G401 (cell line): ENCODE results near the gene GPR141. TPM values are rescaled to one million over a fixed set of nuclear protein-coding genes. Genes with fewer than 3 reads are reported as not detected.

ENCODE experiments used
- DNase-seq: peaks from one replicate; pipeline ENCODE4 v3.0.0-alpha.2; 2015; ENCODE audit warnings: low spot score
- in situ Hi-C: cut with HindIII; loops from 2 replicates; pipeline ENCODE4 v1.10.0; 2016; ENCODE audit warnings: low sequenced_read_pairs, mixed read lengths
- total RNA-seq: library from RNA; depleted of rRNA; stranded (reverse); fragments of >200 nt; shearing (Covaris generic); gene quantifications from 2 replicates; pipeline ENCODE4 v1.2.3, GENCODE V29; 2014; rRNA removed

Gene GPR141, protein sequence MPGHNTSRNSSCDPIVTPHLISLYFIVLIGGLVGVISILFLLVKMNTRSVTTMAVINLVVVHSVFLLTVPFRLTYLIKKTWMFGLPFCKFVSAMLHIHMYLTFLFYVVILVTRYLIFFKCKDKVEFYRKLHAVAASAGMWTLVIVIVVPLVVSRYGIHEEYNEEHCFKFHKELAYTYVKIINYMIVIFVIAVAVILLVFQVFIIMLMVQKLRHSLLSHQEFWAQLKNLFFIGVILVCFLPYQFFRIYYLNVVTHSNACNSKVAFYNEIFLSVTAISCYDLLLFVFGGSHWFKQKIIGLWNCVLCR
- not detected in 2 replicates for total RNA-seq

DNA sequence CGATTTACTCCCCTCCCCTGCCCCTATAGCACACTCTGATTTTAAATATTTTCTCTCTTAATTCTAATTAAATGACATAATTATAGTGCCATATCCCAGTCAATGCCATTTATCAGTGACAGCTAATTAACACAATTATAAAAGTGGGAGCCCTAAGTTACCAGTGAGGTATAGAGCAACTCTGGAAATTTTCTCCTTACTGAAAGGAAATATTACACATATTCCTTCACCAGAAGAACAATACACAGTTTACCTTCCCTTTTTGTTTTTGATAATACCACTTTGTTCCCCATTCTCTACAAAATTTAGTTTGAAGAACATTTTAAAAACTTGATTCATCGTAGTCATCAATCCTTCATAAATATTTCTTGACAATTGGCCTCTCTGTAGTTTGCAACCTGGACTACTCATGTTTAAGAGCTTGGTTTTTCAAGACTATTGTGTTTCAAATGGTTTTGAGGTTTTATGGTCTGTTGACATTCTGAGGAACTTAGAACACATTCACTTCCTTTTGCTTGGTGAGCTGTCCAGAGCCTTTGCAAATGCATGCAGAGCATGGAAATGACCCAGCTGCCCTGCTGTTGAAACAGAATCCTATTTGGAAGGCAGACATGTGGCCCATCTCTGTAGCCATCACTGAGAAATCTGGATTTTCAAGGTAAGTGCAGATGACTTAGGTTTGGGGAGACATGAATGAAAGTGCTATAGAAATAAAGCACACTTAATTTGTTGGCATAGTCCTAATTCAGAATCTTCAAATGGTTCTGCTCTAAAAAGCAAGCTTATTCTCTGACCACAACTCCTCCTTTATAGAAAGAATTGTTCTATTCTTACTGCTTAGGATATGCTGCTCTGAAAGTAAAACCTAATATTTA, at the start of gene GPR141:
Gene GPR141 (plus strand): TSS at position 521 of the 875 bp plus-strand sequence. CDS start 56,628 bp downstream, outside the sequence.
- in situ Hi-C loops = no loop called here
- no peak for DNase-seq

DNA sequence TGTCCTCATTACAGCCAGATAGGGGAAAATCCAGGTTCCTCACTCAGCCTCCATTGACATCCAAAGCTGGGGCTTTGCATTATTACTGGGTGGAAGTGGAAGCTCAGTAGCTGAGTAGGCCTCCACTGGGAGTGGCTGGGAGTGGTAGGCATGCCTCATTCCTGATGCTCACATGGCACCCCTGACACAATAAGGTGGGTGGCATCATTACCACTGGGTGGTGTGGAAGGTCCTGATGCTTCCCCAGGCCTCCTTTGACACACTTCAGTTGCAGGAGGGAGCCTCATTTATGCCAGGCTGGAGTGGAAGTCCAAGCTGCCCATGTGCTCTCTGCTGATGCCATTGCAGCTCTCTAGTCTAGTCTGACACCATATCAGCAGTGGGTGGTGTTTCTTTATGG, 48.2 kb upstream of the GPR141 start:
- DNase-seq = no peak
- in situ Hi-C loops = no loop called here

DNA sequence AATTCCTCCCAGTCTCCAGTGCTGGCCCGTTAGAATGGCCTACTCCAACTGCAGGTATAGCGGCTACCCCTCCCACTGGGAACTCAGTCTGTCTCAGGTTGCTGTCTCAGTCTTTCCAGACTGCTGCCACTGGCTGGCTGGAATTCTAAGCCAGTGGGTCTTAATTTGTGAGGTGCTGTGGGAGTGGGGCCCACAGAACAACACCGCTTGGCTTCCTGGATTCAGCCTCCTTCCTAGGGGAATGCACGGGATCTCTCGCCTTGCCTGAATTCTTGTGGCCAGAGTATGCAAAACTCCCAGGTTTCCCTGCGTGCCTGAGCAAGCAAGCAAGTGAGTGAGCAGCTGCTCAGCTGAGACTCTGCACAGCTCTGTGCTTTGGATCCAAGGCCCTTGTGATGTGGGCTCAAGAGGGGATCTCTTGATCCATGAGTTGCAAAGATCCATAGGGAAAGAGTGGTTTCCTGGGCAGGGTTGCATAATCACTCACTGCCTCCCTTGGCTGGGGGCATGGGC, 41.5 kb upstream of the GPR141 start:
- no peak for DNase-seq
- in situ Hi-C loops = no loop called here

DNA sequence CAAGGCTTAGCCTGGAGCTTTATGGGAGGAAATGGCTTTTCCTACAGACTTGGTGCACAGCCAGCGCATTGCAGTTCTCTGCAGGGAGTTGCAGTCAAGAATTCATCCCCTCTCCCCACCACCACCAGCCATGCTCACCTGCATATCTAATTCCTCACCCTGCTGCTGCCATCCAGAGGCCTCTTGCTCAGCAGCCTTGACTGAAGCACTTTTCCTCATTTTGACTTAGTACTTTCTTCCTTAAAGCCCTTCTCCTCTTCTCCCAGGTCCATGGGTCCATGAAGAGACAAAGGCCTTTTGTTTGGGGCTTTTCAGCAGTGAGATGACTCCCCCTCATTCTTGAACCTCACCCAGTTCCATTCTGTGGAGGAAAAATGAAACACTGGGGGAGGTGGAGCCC, 39.7 kb upstream of the GPR141 start:
- no peak for DNase-seq
- in situ Hi-C loops = no loop called here

DNA sequence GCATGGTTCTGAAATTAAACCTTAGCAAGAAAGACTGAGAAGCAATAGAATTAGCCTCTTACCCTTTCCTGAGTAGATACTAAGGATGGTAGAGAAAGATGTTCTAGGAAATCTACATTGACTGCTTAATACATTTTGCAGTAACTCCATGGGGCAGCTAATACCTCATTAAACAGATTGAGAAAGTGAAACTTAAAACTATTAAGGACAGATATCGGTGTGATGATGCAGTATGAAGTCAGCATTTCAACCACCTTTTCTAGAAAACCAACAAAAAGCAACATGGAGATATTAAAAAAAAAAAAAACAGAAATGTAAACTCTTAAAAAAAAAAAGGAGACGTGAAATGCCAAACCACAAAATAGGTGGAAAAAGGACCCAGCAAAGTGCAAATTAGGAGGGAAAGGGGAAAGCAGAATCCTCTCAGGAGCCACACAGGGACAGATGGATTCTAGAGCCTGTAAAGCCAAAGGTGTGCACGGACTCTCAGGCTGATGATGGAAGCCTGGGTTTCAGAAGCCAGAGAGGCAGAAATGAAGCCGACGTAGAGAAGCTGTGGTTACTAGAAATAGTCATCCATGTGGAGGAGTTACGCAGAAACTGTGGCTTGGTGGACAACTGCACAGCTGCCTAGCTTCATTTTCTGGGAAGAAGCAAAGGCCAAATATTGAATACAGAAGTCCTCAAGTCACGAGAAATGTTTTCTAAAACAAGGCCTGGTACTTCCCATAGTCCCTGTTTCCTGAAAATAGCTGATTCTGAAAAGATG, 38.1 kb upstream of the GPR141 start:
- in situ Hi-C loops = no loop called here
- no peak for DNase-seq

DNA sequence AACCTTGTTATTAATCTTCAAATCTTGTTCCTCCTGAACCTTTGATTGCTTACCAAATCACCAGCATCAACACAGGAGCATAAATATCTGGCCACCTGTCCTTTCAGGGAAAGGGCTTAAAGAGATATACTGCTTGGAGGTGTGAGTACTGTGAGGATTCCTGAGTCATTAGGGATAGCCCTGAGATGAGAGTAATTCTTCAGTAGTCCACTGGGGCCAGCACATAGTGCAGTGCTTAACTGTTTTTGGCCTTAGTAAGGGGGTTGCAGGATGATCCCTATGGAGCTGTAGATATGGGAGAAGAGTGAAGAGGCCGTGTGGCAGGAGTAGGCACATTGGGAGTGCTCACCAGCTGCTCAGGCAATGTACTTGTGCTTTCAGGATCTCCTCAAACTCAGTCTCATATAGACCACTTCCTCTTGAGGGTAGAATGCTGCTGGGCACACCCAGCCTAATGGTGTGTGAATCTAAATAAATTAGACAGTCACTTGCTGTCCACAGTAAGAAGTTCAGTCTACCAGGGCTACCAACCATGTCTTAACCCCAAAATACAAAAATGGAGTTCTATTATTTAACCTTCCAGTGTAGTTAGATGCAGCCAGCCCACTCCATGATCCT, 26.5 kb upstream of the GPR141 start:
- no peak for DNase-seq
- in situ Hi-C loops = no loop called here

DNA sequence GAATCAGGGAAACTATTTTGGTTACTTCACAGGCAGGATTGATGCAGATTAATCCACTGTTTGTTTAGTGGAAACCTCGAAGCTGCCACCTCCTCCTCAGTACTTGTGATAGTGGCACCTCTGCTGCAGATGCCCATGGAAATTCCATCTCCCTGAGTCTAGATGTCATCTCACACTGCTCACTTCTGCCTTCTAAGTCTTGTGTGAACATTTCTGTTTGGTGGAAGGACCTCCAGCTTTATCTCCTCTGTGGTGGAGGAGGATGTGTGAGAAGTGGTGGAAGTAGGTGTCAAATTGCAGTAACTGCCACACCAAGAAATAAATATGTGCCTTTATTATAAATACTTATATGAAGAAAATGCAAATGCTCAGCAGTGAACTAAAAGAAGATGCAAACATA, 25.8 kb upstream of the GPR141 start:
- DNase-seq = no peak
- in situ Hi-C loops = no loop called here

DNA sequence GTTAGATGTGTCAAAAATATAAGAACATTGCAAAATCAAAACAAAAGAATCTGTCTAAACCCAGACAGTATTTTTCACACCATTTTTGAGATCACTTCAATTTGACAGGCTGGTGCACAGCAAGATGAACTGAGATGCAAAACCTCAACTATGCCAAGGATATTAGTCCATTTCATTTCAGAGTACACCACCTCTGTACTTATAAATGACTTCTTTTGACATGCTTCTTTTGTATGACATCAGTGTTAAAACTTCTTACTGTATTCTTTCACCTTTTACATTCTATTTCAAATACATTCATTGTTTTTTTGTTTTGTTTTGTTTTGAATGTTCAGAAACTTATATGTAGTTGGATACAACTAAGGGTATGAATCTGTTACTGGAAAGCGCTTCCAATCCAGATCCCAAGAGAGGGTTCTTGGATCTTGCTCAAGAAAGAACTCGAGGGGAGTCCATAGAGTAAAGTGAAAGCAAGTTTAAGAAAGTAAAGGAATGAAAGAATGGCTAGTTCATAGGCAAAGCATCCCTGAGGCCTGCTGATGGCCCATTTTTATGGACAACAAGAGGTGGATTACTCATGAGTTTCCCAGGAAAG, 23.5 kb upstream of the GPR141 start:
- DNase-seq = no peak
- in situ Hi-C loops = no loop called here

DNA sequence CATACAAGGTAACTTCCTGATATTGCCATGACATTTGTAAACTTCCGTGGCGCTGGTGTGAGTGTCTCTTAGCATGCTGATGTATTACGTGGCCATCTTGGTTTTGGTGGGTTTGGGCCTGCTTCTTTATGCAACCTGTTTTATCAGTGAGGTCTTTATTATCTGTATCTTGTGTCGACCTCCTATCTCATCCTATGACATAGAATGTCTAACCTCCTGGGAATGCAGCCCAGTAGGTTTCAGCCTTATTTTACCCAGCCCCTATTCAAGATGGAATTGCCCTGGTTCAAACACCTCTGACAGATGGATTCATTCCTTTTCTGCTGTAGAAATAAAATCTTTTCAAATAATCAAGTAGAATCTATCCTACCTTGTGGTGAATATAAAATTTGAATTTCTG, 23.0 kb upstream of the GPR141 start:
- in situ Hi-C loops = no loop called here
- DNase-seq = no peak

DNA sequence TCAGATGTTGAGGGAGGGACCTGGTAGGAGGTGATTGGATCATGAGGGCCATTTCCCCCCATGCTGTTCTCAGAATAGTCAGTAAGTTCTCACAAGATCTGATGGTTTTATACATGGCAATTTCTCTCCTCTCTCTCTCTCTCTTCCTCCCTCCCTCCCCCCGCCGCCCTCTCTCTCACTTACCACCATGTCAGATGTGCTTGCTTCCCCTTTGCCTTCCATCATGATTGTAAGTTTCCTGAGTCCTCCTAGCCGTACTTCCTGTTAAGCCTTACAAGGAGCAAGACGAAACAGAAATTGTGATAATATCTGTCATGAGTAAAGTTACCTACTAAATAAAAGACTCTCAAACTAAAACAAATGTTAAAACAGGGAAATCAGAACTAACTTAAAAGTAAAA, 19.9 kb upstream of the GPR141 start:
- in situ Hi-C loops = no loop called here
- DNase-seq = no peak

DNA sequence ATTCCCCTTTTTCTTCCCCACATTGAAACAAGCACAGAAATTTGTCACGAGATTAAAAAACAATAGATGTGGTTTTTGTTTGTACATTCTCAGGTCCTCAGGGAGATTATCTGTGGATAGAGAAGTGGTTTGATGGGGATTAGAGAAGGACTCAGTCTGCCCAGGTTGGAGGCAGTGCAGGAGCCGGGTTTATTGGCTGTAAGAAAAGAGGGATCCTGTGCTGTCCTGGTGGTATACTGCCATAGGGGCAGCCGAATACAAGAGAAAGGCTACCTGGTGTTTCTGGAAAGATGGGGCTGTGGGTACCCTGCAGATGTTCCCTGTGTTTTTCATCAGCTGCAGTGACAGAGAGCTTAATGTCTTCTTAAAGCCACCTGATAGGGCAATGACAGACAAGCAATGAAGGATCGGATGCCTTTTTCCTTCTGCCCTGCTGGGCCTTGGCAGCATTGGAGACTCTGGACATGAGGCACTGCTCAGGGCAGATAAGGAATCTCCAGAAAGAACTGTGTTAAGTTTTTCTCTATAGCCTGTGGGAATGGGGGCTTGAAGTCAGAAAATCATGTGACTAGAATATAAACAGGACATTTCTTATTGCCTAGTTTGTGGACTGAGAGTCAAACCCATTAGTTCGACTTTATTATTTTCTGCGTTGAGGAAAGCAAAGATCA, 18.1 kb upstream of the GPR141 start:
- no peak for DNase-seq
- in situ Hi-C loops = no loop called here

DNA sequence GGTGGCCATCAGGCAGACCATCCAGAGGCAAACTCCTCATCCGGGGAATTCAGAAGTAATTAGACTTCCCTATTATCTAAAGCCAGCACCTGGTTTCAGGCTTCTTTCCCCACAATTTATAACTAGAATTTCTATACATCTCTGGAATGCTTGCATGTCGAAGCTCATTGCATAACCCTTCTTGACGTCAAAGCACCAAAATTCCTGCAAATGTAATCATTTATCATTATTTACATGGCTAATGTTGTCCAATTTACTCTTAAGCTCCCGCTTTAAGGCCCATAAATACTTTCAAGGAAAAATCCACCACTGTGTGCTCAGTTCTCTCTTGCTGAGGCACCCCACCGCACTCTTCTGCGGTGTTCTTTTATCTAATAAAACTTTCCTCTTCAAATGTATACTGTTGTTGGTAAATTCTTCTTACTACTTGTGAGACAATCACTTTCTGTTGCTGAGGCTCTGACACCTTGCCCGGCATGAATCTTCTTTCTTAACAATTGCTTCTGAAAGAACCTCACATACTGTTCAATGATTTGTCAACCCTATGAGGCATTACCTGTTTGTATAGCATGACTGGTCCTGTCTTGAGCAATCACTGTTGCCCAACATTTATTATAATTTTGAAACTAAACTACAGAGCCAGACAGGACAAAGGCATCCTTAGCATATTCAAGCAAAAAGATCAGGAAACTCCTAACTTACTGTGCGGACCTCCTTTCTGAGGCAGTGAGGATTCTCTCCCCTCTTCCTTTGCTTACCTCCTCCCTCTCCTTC, 17.4 kb upstream of the GPR141 start:
- DNase-seq = no peak
- in situ Hi-C loops = no loop called here

DNA sequence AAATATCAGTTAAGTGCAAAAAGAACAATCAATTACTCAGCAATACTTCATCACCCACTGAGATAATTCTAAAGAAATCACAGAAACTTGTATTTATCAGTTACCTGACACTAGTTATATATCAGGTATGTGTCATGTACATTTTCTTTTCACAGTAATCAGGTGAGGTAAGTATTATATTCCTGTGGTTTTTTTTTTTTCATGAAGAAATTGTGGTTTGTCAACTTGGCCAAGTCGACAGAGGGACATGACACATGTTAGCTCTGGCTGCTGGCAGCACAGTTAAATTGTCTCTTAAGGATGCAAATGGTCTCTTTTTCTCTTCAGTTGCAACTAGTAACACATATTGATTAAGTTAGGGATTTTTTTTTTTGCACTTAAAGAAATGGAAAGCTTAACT, 13.7 kb upstream of the GPR141 start:
- in situ Hi-C loops = no loop called here
- DNase-seq = no peak

DNA sequence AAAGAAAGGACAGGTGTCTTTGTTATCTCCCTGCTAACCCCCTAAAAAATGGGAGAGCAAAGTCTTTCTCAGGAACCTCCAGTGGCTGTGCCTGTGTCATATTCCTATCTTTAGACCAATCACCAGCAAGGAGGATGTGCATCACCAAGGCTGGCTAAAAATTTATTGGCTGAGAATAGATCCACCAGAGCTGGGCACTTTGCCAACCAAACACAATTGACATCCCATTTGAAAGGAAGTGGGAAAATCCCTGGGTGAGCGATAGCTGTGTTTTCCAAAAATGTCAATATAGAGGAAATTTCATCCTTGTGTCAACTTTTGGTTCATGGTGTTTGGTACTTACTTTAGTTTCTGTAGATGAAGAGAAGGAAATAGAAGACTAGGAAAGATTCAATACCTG, 13.1 kb upstream of the GPR141 start:
- in situ Hi-C loops = no loop called here
- DNase-seq = no peak

DNA sequence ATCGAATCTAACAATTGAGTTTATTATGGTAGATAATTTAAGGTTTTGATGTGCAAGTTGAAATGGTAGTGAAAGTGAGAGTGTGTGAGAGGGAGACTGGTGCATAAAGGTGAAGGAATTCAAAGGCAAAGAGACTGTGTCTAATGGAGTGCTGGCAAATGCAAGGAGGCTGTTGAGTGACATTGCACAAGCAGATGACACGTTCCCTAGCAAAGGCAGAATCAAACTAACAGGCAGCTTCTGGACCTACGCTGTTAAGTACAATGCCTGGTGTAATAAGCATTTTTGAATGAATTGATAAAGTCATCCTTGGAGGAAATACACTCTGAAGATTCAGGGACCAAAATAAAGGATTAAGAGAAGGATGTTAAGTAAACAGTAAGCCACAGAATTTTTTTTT, 11.7 kb upstream of the GPR141 start:
- no peak for DNase-seq
- in situ Hi-C loops = no loop called here

DNA sequence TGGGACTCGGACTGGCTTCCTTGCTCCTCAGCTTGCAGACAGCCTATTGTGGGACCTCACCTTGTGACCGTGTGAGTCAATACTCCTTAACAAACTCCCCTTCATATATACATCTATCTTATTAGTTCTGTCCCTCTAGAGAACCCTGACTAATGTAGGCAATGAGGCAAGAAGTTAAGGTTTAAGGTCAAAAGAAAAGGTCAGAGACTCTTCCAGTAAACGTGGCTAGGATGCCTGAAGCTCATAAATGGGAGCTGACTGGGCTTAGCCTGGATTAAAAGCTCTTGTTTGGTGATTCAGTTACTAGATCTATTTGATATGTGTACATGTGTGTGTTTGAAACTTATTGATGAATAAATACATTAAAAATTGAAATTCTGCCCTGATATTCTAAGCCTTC, 10.6 kb upstream of the GPR141 start:
- no peak for DNase-seq
- in situ Hi-C loops = no loop called here

DNA sequence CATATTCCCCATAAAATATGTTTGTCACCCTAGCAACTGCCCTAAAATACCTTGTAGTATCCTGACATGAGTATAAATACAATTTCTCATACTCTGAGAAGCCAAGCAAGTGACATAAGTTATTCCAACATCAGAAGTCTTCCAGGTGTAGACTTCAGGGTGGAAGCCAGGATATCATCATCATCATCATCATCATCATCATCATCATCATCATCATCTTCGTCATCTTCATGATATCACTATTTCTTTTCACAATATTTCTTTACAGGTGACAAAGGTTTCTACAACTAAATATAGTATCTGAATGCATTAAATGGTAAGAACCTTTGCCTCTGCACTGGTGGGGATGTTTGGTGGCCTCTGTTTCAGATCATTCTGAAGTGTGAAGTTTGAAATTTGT, 10.0 kb upstream of the GPR141 start:
- in situ Hi-C loops = no loop called here
- no peak for DNase-seq

DNA sequence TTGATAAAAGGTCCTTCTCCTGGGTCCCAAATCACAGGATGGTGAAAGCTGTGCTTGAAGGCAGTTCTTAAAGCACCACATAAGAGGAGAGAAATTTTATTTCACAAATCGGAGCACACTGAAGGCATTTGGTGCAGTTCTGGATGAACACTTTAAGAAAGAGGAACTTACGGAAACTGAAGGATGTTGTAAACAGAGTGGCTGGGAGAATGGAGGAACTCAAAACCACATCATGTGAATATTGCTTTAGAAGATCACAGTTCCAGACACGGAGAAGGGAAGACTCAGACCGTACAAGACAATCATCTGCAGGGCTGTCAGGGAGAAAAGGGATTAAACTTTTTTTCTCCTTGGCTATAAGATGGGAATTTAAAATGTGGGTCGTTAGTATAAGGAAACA, 9.0 kb upstream of the GPR141 start:
- in situ Hi-C loops = no loop called here
- DNase-seq = no peak
